Mesendoderm (in vitro differentiated cells): Measurements from ENCODE around the gene ATL1.

Experiments used
- DNase-seq: peaks from one replicate; pipeline ENCODE4 v3.0.0; 2013
- H2AK5ac ChIP-seq: 2 replicates; pipeline ENCODE4 v1.6.1; 2013; ENCODE audit warnings: low read length, inconsistent platforms
- H2BK120ac ChIP-seq: 2 replicates; pipeline ENCODE4 v1.6.1; 2013; ENCODE audit warnings: low read depth, mild to moderate bottlenecking, low read length, moderate library complexity, mixed read lengths
- H2BK15ac ChIP-seq: replicated peaks from 2 replicates; pipeline ENCODE4 v1.6.1; 2013; ENCODE audit warnings: low read depth, mild to moderate bottlenecking, moderate library complexity
- H2BK5ac ChIP-seq: 2 replicates; pipeline ENCODE4 v1.6.1; 2013; ENCODE audit warnings: low read length, inconsistent platforms
- H3K18ac ChIP-seq: 2 replicates; pipeline ENCODE4 v1.6.1; 2013; ENCODE audit warnings: mild to moderate bottlenecking, low read length, mixed read lengths
- H3K23ac ChIP-seq: one replicate; pipeline ENCODE4 v1.6.1; 2013; ENCODE audit warnings: low read length
- H3K27ac ChIP-seq: 2 replicates; pipeline ENCODE4 v1.5.1; 2013; ENCODE audit warnings: low read depth, mild to moderate bottlenecking, inconsistent platforms, low read length, moderate library complexity
- H3K27me3 ChIP-seq: 2 replicates; pipeline ENCODE4 v1.6.1; 2013; ENCODE audit warnings: low read length, control low read depth, mild to moderate bottlenecking, inconsistent platforms; ENCODE audit not compliant: insufficient read depth, poor library complexity
- H3K36me3 ChIP-seq: 2 replicates; pipeline ENCODE4 v1.6.1; 2013; ENCODE audit warnings: low read length, inconsistent platforms; ENCODE audit not compliant: control insufficient read depth, insufficient read depth
- H3K4ac ChIP-seq: one replicate; pipeline ENCODE4 v1.6.1; 2013; ENCODE audit warnings: low read depth, mild to moderate bottlenecking, low read length, moderate library complexity
- H3K4me1 ChIP-seq: 2 replicates; pipeline ENCODE4 v1.6.1; 2013; ENCODE audit warnings: low read depth, low read length, inconsistent platforms; ENCODE audit not compliant: control insufficient read depth
- H3K4me2 ChIP-seq: 2 replicates; pipeline ENCODE4 v1.6.1; 2013; ENCODE audit warnings: low read length
- H3K4me3 ChIP-seq: 2 replicates; pipeline ENCODE4 v1.5.1; 2013; ENCODE audit warnings: mild to moderate bottlenecking, low read length
- H3K56ac ChIP-seq: one replicate; pipeline ENCODE4 v1.6.1; 2013; ENCODE audit warnings: low read length
- H3K79me1 ChIP-seq: 2 replicates; pipeline ENCODE4 v1.6.1; 2013; ENCODE audit warnings: low read length, inconsistent platforms
- H3K79me2 ChIP-seq: 2 replicates; pipeline ENCODE4 v1.6.1; 2013; ENCODE audit warnings: mild to moderate bottlenecking, low read length; ENCODE audit not compliant: control insufficient read depth, insufficient read depth
- H3K9ac ChIP-seq: 2 replicates; pipeline ENCODE4 v1.6.1; 2013; ENCODE audit warnings: low read length, inconsistent platforms
- H4K5ac ChIP-seq: one replicate; pipeline ENCODE4 v1.6.1; 2013; ENCODE audit warnings: low read length
- H4K8ac ChIP-seq: one replicate; pipeline ENCODE4 v1.6.1; 2013; ENCODE audit warnings: low read depth, mild to moderate bottlenecking, control low read depth, low read length, moderate library complexity
- WGBS: extraction: QIAGEN DNeasy Blood & Tissue Kit; methylation state at CpG from one replicate; pipeline ENCODE4 v1.1.7; 2013; ENCODE audit warnings: low lambda C conversion rate, missing lambda C conversion rate; ENCODE audit not compliant: insufficient coverage; ENCODE audit errors: extremely low coverage; 5-methylcytosine and 5-hydroxymethylcytosine counted together

ATL1 gene

GRCh38 chr14:50521912-50522341, 38.0 kb upstream of the ATL1 start:
- Histone ChIP-seq H3K4me1 (no peaks in the 10 kb centered on the region), H2BK5ac (no peak overlapping the region), H3K27ac (no peak overlapping the region), H3K27me3 (no peaks in the 10 kb centered on the region), H3K9ac (no peak overlapping the region), H3K23ac (no peak overlapping the region), H3K4me3 (no peak overlapping the region), H2BK120ac (no peak overlapping the region), H3K79me1 (peaks cover 5% of the 10 kb centered on the region), H3K36me3 (no peaks in the 10 kb centered on the region), H4K8ac (no peak overlapping the region), H4K5ac (no peak overlapping the region), H3K18ac (no peak overlapping the region), H3K4me2 (no peak overlapping the region), H3K79me2 (peaks cover 49% of the 10 kb centered on the region), H2BK15ac (no peak overlapping the region), H2AK5ac (no peak overlapping the region), H3K4ac (no peak overlapping the region), H3K56ac (no peak overlapping the region)
- no CpG with 5 or more reads among the region's 1 CpG for WGBS
- no peak for DNase-seq

- Histone ChIP-seq H3K56ac (no peak overlapping the region), H3K9ac (no peak overlapping the region), H3K36me3 (no peaks in the 10 kb centered on the region), H2BK120ac (no peak overlapping the region), H4K5ac (no peak overlapping the region), H2BK5ac (no peak overlapping the region), H3K4me3 (no peak overlapping the region), H3K79me1 (peaks cover 5% of the 10 kb centered on the region), H3K79me2 (peaks cover 51% of the 10 kb centered on the region), H2BK15ac (no peak overlapping the region), H3K23ac (no peak overlapping the region), H3K4ac (no peak overlapping the region), H3K4me1 (no peaks in the 10 kb centered on the region), H3K27me3 (no peaks in the 10 kb centered on the region), H3K18ac (no peak overlapping the region), H2AK5ac (no peak overlapping the region), H3K4me2 (no peak overlapping the region), H4K8ac (no peak overlapping the region), H3K27ac (no peak overlapping the region)
- DNase-seq, result no peak
- WGBS, result 100% methylated on average over 1 of the region's 5 CpGs
Observed at GRCh38 chr14:50523271-50524041, 36.5 kb upstream of the ATL1 start.

GRCh38 chr14:50524060-50524459, 35.9 kb upstream of the ATL1 start:
- Histone ChIP-seq H3K4me1 (no peaks in the 10 kb centered on the region), H4K8ac (no peak overlapping the region), H4K5ac (no peak overlapping the region), H3K18ac (no peak overlapping the region), H2AK5ac (no peak overlapping the region), H3K4me2 (no peak overlapping the region), H3K56ac (no peak overlapping the region), H3K4me3 (no peak overlapping the region), H3K79me1 (peaks cover 5% of the 10 kb centered on the region), H3K9ac (no peak overlapping the region), H3K27ac (no peak overlapping the region), H3K79me2 (peaks cover 53% of the 10 kb centered on the region), H3K36me3 (no peaks in the 10 kb centered on the region), H3K27me3 (no peaks in the 10 kb centered on the region), H3K23ac (no peak overlapping the region), H3K4ac (no peak overlapping the region), H2BK15ac (no peak overlapping the region), H2BK5ac (no peak overlapping the region), H2BK120ac (no peak overlapping the region)
- no peak for DNase-seq
- no CpG with 5 or more reads among the region's 2 CpGs for WGBS

GRCh38 chr14:50524731-50525515, 35.0 kb upstream of the ATL1 start:
- DNase-seq, result no peak
- no peak overlapping the region for H2AK5ac ChIP-seq
- no peak overlapping the region for H3K27ac ChIP-seq
- no peak overlapping the region for H4K5ac ChIP-seq
- H3K79me1 ChIP-seq, result peaks cover 9% of the 10 kb centered on the region
- no peak overlapping the region for H3K4ac ChIP-seq
- H3K4me2 ChIP-seq, result no peak overlapping the region
- no peak overlapping the region for H3K4me3 ChIP-seq
- H2BK120ac ChIP-seq, result no peak overlapping the region
- H2BK5ac ChIP-seq, result no peak overlapping the region
- H3K36me3 ChIP-seq, result no peaks in the 10 kb centered on the region
- H3K9ac ChIP-seq, result no peak overlapping the region
- no peaks in the 10 kb centered on the region for H3K27me3 ChIP-seq
- H4K8ac ChIP-seq, result no peak overlapping the region
- H3K18ac ChIP-seq, result no peak overlapping the region
- no peak overlapping the region for H3K56ac ChIP-seq
- H3K4me1 ChIP-seq, result peaks cover 3% of the 10 kb centered on the region
- no peak overlapping the region for H2BK15ac ChIP-seq
- no peak overlapping the region for H3K23ac ChIP-seq
- WGBS, result no CpG with 5 or more reads among the region's 6 CpGs
- H3K79me2 ChIP-seq, result peaks cover 59% of the 10 kb centered on the region

GRCh38 chr14:50528000-50528399, 31.9 kb upstream of the ATL1 start:
- Histone ChIP-seq H2BK15ac (no peak overlapping the region), H3K56ac (no peak overlapping the region), H3K79me2 (peaks cover 64% of the 10 kb centered on the region), H3K27ac (no peak overlapping the region), H3K4me2 (no peak overlapping the region), H3K4me1 (peaks cover 6% of the 10 kb centered on the region), H3K27me3 (no peaks in the 10 kb centered on the region), H2BK120ac (no peak overlapping the region), H2BK5ac (no peak overlapping the region), H4K5ac (no peak overlapping the region), H3K79me1 (peaks cover 8% of the 10 kb centered on the region), H4K8ac (no peak overlapping the region), H3K18ac (no peak overlapping the region), H3K23ac (no peak overlapping the region), H3K9ac (no peak overlapping the region), H3K4me3 (no peak overlapping the region), H3K4ac (no peak overlapping the region), H3K36me3 (no peaks in the 10 kb centered on the region), H2AK5ac (no peak overlapping the region)
- no peak for DNase-seq
- no CpG with 5 or more reads among the region's 1 CpG for WGBS
